ENCODE data around the gene PPM1L.
"Not testable (repeated sequence)": the region's sequence is repeated elsewhere in the genome, so short reads cannot be mapped to it uniquely, and the experiment has no call there.

- not testable (repeated sequence) for TF ChIP-seq CTCF (IDR thresholded peaks at IDR 0.05); EZH2 (IDR thresholded peaks at IDR 0.05; ENCODE audit: borderline replicate concordance, insufficient read depth, low read depth, low read length, poor library complexity, severe bottlenecking)
Measured at GRCh38 chr3:161034913-161035550, 279.0 kb downstream of the PPM1L start.

Measured in B cell (primary cell).